NCI-H2081 treated with DMSO at 0.1 percent for 48 hours (cell line): ENCODE measurements around the gene KANSL1.
"Not testable (repeated sequence)": the region's sequence is repeated elsewhere in the genome, so short reads cannot be mapped to it uniquely, and the experiment has no call there.

Source experiments
- DNase-seq: peaks from one replicate; lab custom pipeline; 2025; lab: John Stamatoyannopoulos, UW

KANSL1 gene

GRCh38 chr17:46037722-46038255 lies 155.4 kb downstream of the KANSL1 start:
- DNase-seq, result no peak

- DNase-seq, result no peak
Observed at GRCh38 chr17:46036491-46036890, 156.7 kb downstream of the KANSL1 start.

- no peak for DNase-seq
Observed at GRCh38 chr17:46035112-46035818, 158.0 kb downstream of the KANSL1 start.

GRCh38 chr17:46033392-46033791 lies 159.8 kb downstream of the KANSL1 start:
- DNase-seq, result no peak

GRCh38 chr17:46032909-46033308 lies 160.3 kb downstream of the KANSL1 start:
- DNase-seq, result no peak

- no peak for DNase-seq
Observed at GRCh38 chr17:46031920-46032319, 161.3 kb downstream of the KANSL1 start.

GRCh38 chr17:46031440-46031839 lies 161.8 kb downstream of the KANSL1 start:
- no peak for DNase-seq

GRCh38 chr17:46030752-46031151 lies 162.5 kb downstream of the KANSL1 start:
- DNase-seq, result no peak

- DNase-seq, result no peak
Observed at GRCh38 chr17:46029627-46030026, 163.6 kb downstream of the KANSL1 start.

- DNase-seq, result no peak
Observed at GRCh38 chr17:46028981-46029565, 164.2 kb downstream of the KANSL1 start.

- DNase-seq, result no peak
Observed at GRCh38 chr17:46028374-46028773, 164.9 kb downstream of the KANSL1 start.

- DNase-seq, result no peak
Observed at GRCh38 chr17:46027976-46028325, 165.3 kb downstream of the KANSL1 start.

GRCh38 chr17:46027048-46027975 lies 165.9 kb downstream of the KANSL1 start:
- no peak for DNase-seq

- no peak for DNase-seq
Observed at GRCh38 chr17:46026166-46027047, 166.8 kb downstream of the KANSL1 start.

- DNase-seq, result no peak
Observed at GRCh38 chr17:46025510-46026165, 167.6 kb downstream of the KANSL1 start.

- no peak for DNase-seq
Observed at GRCh38 chr17:46025060-46025459, 168.2 kb downstream of the KANSL1 start.

GRCh38 chr17:46024590-46024989 lies 168.6 kb downstream of the KANSL1 start:
- no peak for DNase-seq

- no peak for DNase-seq
Observed at GRCh38 chr17:46023783-46024388, 169.3 kb downstream of the KANSL1 start.

GRCh38 chr17:46023366-46023765 lies 169.9 kb downstream of the KANSL1 start:
- not testable (repeated sequence) for DNase-seq

- DNase-seq, result no peak
Observed at GRCh38 chr17:46020998-46021397, 172.2 kb downstream of the KANSL1 start.
